Activated CD8-positive, alpha-beta T cell treated with anti-CD3 and anti-CD28 coated beads for 36 hours (primary cell): ENCODE measurements around the gene SERPINE1. TPM values are rescaled to one million over a fixed set of nuclear protein-coding genes. Genes with fewer than 3 reads are reported as not detected.

Experiments
- ATAC-seq: fragments of 200-7000 bp; cut with Tn5 transposase; one replicate; pipeline ENCODE4 v1.10.0; 2021; ENCODE audit warnings: mild to moderate bottlenecking, moderate library complexity
- CTCF ChIA-PET: fragments of 350-600 bp; sonication (Branson Sonifier 250); formaldehyde crosslinking; loops from one replicate; lab custom pipeline; 2021; ENCODE audit warnings: antibody characterized with exemption; lab: Charles Lee
- POLR2A ChIA-PET: fragments of 350-600 bp; sonication (Branson Sonifier 250); formaldehyde crosslinking; loops from one replicate; lab custom pipeline; 2021; ENCODE audit warnings: antibody characterized with exemption; lab: Charles Lee
- DNase-seq: peaks from one replicate; pipeline ENCODE4 v3.0.0-alpha.2; 2020
- H3K27ac Mint-ChIP-seq: one replicate; pipeline ENCODE4 v1.8.0; 2021; ENCODE audit warnings: mild to moderate bottlenecking, mixed read lengths
- H3K27me3 Mint-ChIP-seq: one replicate; pipeline ENCODE4 v1.8.0; 2021; ENCODE audit warnings: mixed read lengths
- H3K36me3 Mint-ChIP-seq: one replicate; pipeline ENCODE4 v1.8.0; 2021; ENCODE audit warnings: low read depth, mixed read lengths
- H3K4me1 Mint-ChIP-seq: one replicate; pipeline ENCODE4 v1.8.0; 2021; ENCODE audit warnings: low read depth, mixed read lengths
- H3K4me3 Mint-ChIP-seq: one replicate; pipeline ENCODE4 v1.8.0; 2021; ENCODE audit warnings: mild to moderate bottlenecking, moderate library complexity, mixed read lengths
- H3K9me3 Mint-ChIP-seq: one replicate; pipeline ENCODE4 v1.8.0; 2021; ENCODE audit warnings: mixed read lengths
- intact Hi-C: fragments of 100-400 bp; cut with micrococcal nuclease; formaldehyde crosslinking; loops from one replicate; pipeline ENCODE4 v1.10.0; 2022
- total RNA-seq, 2 experiments: library from RNA; stranded (reverse); gene quantifications; one replicate each; pipeline ENCODE4 v1.2.3, GENCODE V29; 2021
- TF ChIP-seq, protein P1 (sequence below): fragments of 200-600 bp; IDR thresholded peaks from one replicate; pipeline ENCODE4 v1.8.0; 2022; ENCODE audit warnings: antibody characterized with exemption, mild to moderate bottlenecking

SERPINE1 gene
- total RNA-seq, 2 experiments from 2014 or later: 1.2 to 1.3 TPM

DNA sequence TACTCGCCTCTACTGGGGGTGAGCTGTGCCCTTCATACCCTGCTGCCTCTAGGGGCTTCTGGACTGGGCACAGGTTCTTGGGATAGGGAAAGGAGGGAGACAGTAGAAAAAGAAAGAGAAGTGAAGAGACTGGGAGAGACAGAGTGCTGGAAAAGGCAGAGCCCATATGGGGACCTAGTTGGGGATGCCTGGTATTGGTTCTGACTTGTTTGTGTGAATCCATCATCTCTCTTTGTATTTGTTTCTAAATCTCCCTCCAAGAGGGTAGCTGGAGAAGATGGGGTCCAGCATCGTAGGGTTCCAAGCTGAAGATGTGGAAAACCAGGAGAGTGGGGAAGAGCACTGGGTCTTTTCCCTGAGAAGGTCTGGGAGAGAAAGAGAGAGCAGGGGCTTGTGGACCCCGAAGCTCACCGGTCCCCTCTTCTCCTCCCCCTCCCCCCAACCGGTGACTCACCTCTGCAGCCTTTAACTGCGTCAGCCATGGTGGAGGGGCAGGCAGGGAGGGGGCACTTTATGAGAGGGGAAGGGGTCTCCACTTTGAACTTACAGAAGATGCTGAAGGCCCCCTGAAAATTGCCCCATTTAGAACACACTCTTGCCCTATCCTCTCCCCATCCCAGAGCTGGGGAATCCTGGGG, 41.6 kb downstream of the SERPINE1 start:
- DNase-seq: peak; percentile 58
- Mint-ChIP-seq H3K27ac (no peak overlapping the region), H3K4me1 (peaks cover 74% of the 10 kb centered on the region), H3K4me3 (no peak overlapping the region), H3K27me3 (peaks cover 72% of the 10 kb centered on the region), H3K9me3 (no peaks in the 10 kb centered on the region), H3K36me3 (no peaks in the 10 kb centered on the region)
- CTCF ChIA-PET: interaction anchor here (1.0 to 1.8 kb wide), 3 partner anchors 24 to 42 kb away, joined by 3 to 12 read pairs (median 4); partner anchors contain the start of gene SERPINE1
- POLR2A ChIA-PET: interaction anchor here (1.2 kb wide), 1 partner anchor 9 kb away, joined by 4 read pairs; no protein-coding TSS in a partner anchor
- no peak for ATAC-seq
- TF ChIP-seq, protein P1, sequence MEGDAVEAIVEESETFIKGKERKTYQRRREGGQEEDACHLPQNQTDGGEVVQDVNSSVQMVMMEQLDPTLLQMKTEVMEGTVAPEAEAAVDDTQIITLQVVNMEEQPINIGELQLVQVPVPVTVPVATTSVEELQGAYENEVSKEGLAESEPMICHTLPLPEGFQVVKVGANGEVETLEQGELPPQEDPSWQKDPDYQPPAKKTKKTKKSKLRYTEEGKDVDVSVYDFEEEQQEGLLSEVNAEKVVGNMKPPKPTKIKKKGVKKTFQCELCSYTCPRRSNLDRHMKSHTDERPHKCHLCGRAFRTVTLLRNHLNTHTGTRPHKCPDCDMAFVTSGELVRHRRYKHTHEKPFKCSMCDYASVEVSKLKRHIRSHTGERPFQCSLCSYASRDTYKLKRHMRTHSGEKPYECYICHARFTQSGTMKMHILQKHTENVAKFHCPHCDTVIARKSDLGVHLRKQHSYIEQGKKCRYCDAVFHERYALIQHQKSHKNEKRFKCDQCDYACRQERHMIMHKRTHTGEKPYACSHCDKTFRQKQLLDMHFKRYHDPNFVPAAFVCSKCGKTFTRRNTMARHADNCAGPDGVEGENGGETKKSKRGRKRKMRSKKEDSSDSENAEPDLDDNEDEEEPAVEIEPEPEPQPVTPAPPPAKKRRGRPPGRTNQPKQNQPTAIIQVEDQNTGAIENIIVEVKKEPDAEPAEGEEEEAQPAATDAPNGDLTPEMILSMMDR: no peak
- intact Hi-C loops: no loop called here

DNA sequence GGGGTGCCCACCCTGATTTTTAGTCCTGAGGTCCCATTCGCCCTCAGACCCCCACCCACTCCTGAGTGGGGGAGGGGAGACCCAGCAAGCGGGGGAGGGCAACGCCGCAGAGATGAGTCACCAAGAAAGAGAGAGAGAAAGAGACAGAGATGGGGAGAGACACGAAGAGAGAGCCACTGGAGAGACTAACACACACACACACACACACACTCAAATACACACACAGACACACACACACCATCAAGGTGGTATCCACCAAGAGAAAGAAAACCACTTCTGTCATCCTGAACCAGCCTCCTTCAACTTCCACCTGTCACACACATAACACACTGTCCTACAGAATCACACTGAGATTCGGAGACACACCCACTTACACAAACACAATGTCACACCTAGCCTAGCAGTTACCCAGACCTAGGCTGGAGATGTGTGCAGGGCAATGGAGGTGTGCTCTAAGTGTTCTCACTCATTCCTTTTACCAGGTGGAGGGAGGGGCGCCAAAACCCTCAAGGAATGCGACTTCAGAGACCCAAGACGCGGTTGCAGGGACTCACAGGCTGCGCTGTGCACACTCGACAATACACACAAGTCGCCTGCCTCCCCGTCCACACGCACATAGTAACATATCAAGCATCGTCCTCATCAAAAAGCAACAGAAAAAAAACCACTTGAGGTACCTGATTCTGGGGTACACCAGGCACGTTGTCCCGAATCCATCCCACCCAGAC, 42.4 kb downstream of the SERPINE1 start:
- intact Hi-C loops: no loop called here
- peaks cover 77% of the 10 kb centered on the region for H3K27me3 Mint-ChIP-seq
- no peaks in the 10 kb centered on the region for H3K36me3 Mint-ChIP-seq
- TF ChIP-seq, protein P1: no peak
- peak overlapping the region; percentile 42 for H3K4me3 Mint-ChIP-seq
- H3K9me3 Mint-ChIP-seq: no peaks in the 10 kb centered on the region
- H3K4me1 Mint-ChIP-seq: peaks cover 79% of the 10 kb centered on the region
- ATAC-seq: no peak
- H3K27ac Mint-ChIP-seq: no peak overlapping the region
- ChIA-PET POLR2A (no interaction called here), CTCF (interaction anchor here (1.0 to 3.0 kb wide), 5 partner anchors 13 to 43 kb away, joined by 4 to 30 read pairs (median 5); partner anchors contain the start of gene SERPINE1)
- no peak for DNase-seq

DNA sequence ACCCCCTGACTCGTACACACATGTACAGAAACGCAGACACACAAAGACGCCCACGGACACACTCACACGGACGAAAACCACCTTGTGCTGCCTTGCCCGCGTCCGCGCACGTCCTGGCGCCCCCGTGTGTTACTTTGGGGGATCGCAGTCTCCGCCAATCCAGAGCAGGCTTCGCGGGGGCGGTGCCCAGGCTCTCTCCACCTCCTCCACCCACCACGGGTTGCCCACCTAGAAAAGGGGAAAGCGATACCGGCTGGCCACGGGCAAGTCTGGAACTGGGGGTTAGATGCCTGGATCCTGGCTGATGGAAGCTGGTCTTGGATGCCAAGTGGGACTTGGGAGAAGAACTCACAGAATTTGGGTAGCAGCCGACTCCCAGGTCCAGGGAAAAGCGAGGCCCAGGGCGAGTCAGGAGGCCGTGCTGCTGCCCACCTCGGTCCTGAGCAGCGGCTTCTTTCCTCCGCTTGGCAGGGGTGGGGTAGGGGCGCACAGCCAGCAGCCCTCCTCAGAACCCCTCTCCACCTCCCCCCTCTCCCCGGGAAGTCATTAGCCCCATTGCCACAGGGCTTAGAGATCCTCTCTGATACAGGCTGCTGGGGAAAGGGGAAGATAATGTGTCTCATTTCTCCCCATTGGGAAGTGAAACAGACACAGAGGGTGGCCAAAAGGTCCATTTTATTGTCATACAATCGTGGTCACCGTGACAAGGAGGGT, 43.1 kb downstream of the SERPINE1 start:
- peak overlapping the region; percentile 42 for H3K4me3 Mint-ChIP-seq
- intact Hi-C loops: no loop called here
- POLR2A ChIA-PET: interaction anchor here (1.2 to 1.4 kb wide), 2 partner anchors 13 to 249 kb away, joined by 3 to 5 read pairs; no protein-coding TSS in a partner anchor
- TF ChIP-seq, protein P1: peak; percentile 96
- H3K27ac Mint-ChIP-seq: no peak overlapping the region
- DNase-seq (peak; percentile 88), ATAC-seq (peak; percentile 50)
- no peaks in the 10 kb centered on the region for H3K9me3 Mint-ChIP-seq
- H3K36me3 Mint-ChIP-seq: no peaks in the 10 kb centered on the region
- CTCF ChIA-PET: interaction anchor here (1.2 to 3.0 kb wide), 8 partner anchors 12 to 47 kb away, joined by 3 to 30 read pairs (median 9); partner anchors contain the start of gene PLOD3
- H3K4me1 Mint-ChIP-seq: peaks cover 74% of the 10 kb centered on the region
- peaks cover 79% of the 10 kb centered on the region for H3K27me3 Mint-ChIP-seq

DNA sequence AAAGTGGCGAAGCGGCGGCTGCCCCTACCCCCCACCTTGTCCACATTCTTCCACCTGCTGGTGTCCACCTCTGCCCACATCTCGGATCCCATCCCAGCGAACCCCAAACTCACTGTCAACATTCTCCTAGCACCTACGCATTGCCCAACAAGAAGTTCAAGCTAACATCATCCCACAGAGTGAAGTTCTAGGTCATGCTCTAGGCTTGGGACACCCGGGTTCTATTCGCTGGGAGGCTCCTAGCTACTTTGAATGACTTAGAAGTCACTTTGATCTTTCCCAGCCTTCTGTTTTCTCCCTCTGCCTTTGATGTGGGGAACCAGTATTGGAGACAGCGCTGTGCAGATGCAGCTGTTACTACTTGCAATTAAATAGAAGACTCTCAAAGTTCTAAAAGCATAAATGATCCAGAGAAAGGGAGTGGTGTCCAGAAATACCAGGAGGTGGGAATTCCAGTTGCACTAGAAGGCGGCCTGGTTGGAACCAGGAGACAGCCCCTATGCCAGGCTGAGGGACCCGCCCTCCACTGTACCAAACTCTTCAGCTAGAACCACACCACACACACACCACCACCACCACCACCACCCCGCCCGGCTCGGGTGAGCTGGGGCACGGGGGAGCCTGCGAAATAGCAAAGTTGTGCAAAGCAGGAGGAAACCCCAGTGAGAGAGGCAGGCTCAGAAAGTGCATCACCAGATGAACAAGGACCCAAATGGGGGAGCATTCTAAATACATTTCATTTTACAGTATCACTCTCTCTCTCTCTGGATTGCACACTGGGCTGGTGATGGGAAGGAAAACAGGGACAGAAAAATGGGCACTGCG, 43.9 kb downstream of the SERPINE1 start:
- ChIA-PET POLR2A (interaction anchor here (0.9 to 1.4 kb wide), 3 partner anchors 12 to 250 kb away, joined by 3 to 5 read pairs (median 3); no protein-coding TSS in a partner anchor), CTCF (interaction anchor here (0.6 to 3.0 kb wide), 13 partner anchors 10 to 361 kb away, joined by 3 to 30 read pairs (median 4); partner anchors contain the start of gene PLOD3)
- ATAC-seq (no peak), DNase-seq (no peak)
- TF ChIP-seq, protein P1: no peak
- no peak overlapping the region for H3K4me3 Mint-ChIP-seq
- H3K9me3 Mint-ChIP-seq: no peaks in the 10 kb centered on the region
- H3K36me3 Mint-ChIP-seq: no peaks in the 10 kb centered on the region
- H3K4me1 Mint-ChIP-seq: peaks cover 67% of the 10 kb centered on the region
- intact Hi-C loops: no loop called here
- H3K27ac Mint-ChIP-seq: no peak overlapping the region
- H3K27me3 Mint-ChIP-seq: peaks cover 80% of the 10 kb centered on the region
